ENCODE measurements around the gene GPR78.
"Not testable (repeated sequence)": the region's sequence is repeated elsewhere in the genome, so short reads cannot be mapped to it uniquely, and the experiment has no call there.

GRCh38 chr4:8635897-8636554, 55.8 kb downstream of the GPR78 start:
- TF ChIP-seq, protein P1, sequence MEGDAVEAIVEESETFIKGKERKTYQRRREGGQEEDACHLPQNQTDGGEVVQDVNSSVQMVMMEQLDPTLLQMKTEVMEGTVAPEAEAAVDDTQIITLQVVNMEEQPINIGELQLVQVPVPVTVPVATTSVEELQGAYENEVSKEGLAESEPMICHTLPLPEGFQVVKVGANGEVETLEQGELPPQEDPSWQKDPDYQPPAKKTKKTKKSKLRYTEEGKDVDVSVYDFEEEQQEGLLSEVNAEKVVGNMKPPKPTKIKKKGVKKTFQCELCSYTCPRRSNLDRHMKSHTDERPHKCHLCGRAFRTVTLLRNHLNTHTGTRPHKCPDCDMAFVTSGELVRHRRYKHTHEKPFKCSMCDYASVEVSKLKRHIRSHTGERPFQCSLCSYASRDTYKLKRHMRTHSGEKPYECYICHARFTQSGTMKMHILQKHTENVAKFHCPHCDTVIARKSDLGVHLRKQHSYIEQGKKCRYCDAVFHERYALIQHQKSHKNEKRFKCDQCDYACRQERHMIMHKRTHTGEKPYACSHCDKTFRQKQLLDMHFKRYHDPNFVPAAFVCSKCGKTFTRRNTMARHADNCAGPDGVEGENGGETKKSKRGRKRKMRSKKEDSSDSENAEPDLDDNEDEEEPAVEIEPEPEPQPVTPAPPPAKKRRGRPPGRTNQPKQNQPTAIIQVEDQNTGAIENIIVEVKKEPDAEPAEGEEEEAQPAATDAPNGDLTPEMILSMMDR (IDR thresholded peaks at IDR 0.05; ENCODE audit: control extremely low read depth in 1 of 3, insufficient read depth in 1 of 3, low read depth in 1 of 3, low read length in 3 of 3), result not testable (repeated sequence)
- TF ChIP-seq SP1 (IDR thresholded peaks at IDR 0.05; ENCODE audit: low read depth, low read length); MAX (IDR thresholded peaks at IDR 0.05); HDAC6 (IDR thresholded peaks at IDR 0.05; ENCODE audit: low read depth, low read length); BRCA1 (IDR thresholded peaks at IDR 0.05; ENCODE audit: low read depth, low read length); POLR2A (IDR thresholded peaks at IDR 0.05; ENCODE audit: control extremely low read depth in 1 of 2, low read depth in 2 of 2, low read length in 2 of 2); SRF (IDR thresholded peaks at IDR 0.05; ENCODE audit: low read depth, low read length); POLR2AphosphoS5 (IDR thresholded peaks at IDR 0.05; ENCODE audit: low read depth, low read length); BCL11A (IDR thresholded peaks at IDR 0.05; ENCODE audit: low read depth in 2 of 2, low read length in 2 of 2); YY1 (IDR thresholded peaks at IDR 0.05; ENCODE audit: low read depth, low read length); KDM5A (IDR thresholded peaks at IDR 0.05; ENCODE audit: low read length); ASH2L (IDR thresholded peaks at IDR 0.05; ENCODE audit: low read length); PHF8 (conservative IDR thresholded peaks at IDR 0.05; ENCODE audit: low read depth, low read length): not testable (repeated sequence)

Data from H1 (cell line).